LHCN-M2 (cell line): Measurements from ENCODE around the gene ZNF76. TPM values are rescaled to one million over a fixed set of nuclear protein-coding genes. Genes with fewer than 3 reads are reported as not detected.
A peak's percentile ranks its signal among the peaks of the same experiment; 100 is the strongest.

Source experiments
- DNase-seq: peaks from one replicate; pipeline ENCODE4 v3.0.0-alpha.2; 2012; ENCODE audit warnings: low read depth
- polyA plus RNA-seq: library from polyadenylated mRNA; unstranded; fragments of >200 nt; gene quantifications from one replicate; pipeline ENCODE4 v1.2.1, GENCODE V29; 2012; ENCODE audit warnings: missing spikeins
- total RNA-seq: library from RNA; depleted of rRNA; stranded (reverse); fragments of >200 nt; gene quantifications from 2 replicates; pipeline ENCODE4 v1.2.3, GENCODE V29; 2014; rRNA removed

ZNF76 gene
- 22.2 and 26.8 TPM in 2 replicates for total RNA-seq
- 19.2 TPM for polyA plus RNA-seq

GRCh38 chr6:35259194-35259947 lies at the start of gene ZNF76:
ZNF76 (plus strand) TSS chr6:35259735; CDS start chr6:35281152, 21,417 bp downstream.
- peak; percentile 95 for DNase-seq

- no peak for DNase-seq
These were observed 46.2 kb upstream of the ZNF76 start for GRCh38 chr6:35213298-35213791.

- no peak for DNase-seq
These were observed 45.4 kb upstream of the ZNF76 start, which contains the start of gene SCUBE3 for GRCh38 chr6:35213824-35214756. SCUBE3 (plus strand) TSS chr6:35213956; CDS start chr6:35214419, 463 bp downstream.

GRCh38 chr6:35214869-35215664 lies 44.5 kb upstream of the ZNF76 start:
- no peak for DNase-seq

- no peak for DNase-seq
These were observed 43.7 kb upstream of the ZNF76 start for GRCh38 chr6:35215665-35216411.

GRCh38 chr6:35216412-35216732 lies 43.2 kb upstream of the ZNF76 start:
- no peak for DNase-seq

- DNase-seq = no peak
These were observed 42.4 kb upstream of the ZNF76 start for GRCh38 chr6:35216851-35217811.

GRCh38 chr6:35218021-35218420 lies 41.5 kb upstream of the ZNF76 start:
- DNase-seq = peak; percentile 37

- DNase-seq = no peak
These were observed 41.1 kb upstream of the ZNF76 start for GRCh38 chr6:35218456-35218855.

GRCh38 chr6:35219683-35220326 lies 39.7 kb upstream of the ZNF76 start:
- no peak for DNase-seq

- peak; percentile 29 for DNase-seq
These were observed 38.8 kb upstream of the ZNF76 start for GRCh38 chr6:35220711-35221110.

GRCh38 chr6:35223396-35223795 lies 36.1 kb upstream of the ZNF76 start:
- DNase-seq = no peak

GRCh38 chr6:35224720-35225119 lies 34.8 kb upstream of the ZNF76 start:
- no peak for DNase-seq

- DNase-seq = no peak
These were observed 31.1 kb upstream of the ZNF76 start for GRCh38 chr6:35228481-35228880.

- no peak for DNase-seq
These were observed 30.2 kb upstream of the ZNF76 start for GRCh38 chr6:35229304-35229703.

- DNase-seq = no peak
These were observed 29.0 kb upstream of the ZNF76 start for GRCh38 chr6:35230498-35230897.

- no peak for DNase-seq
These were observed 28.6 kb upstream of the ZNF76 start for GRCh38 chr6:35230950-35231349.

- no peak for DNase-seq
These were observed 28.0 kb upstream of the ZNF76 start for GRCh38 chr6:35231563-35231962.

- DNase-seq = no peak
These were observed 24.6 kb upstream of the ZNF76 start for GRCh38 chr6:35234901-35235300.
